Measurements from ENCODE around the gene TRMT10B.

The TRMT10B gene

GRCh38 chr9:37792122-37792521 lies 38.5 kb downstream of the TRMT10B start:
- TF ChIP-seq ZBTB8A (tag by site-specific recombination; IDR thresholded peaks at IDR 0.05) = no peak
- no peak for TF ChIP-seq OSR2 (tag by site-specific recombination; IDR thresholded peaks at IDR 0.05)
- TF ChIP-seq ZNF626 (tag by site-specific recombination; IDR thresholded peaks at IDR 0.05) = no peak
- TF ChIP-seq ZNF140 (tag by site-specific recombination; IDR thresholded peaks at IDR 0.05) = no peak
- TF ChIP-seq ZNF211 (tag by site-specific recombination; IDR thresholded peaks at IDR 0.05; ENCODE audit: low read depth) = no peak
- H3K4me3 ChIP-seq (ENCODE audit: low read depth, low read length) = no peak overlapping the region
- no peaks in the 10 kb centered on the region for H3K9me3 ChIP-seq (ENCODE audit: control insufficient read depth, insufficient read depth, low read depth, low read length)
- CTCF ChIA-PET = no interaction called here
- no peaks in the 10 kb centered on the region for H3K4me1 ChIP-seq (ENCODE audit: control insufficient read depth, insufficient read depth, low read length)
- H3K27ac ChIP-seq (ENCODE audit: extremely low read depth, low read depth, low read length) = no peak overlapping the region
- POLR2A ChIA-PET = no interaction called here
- no peaks in the 10 kb centered on the region for H3K36me3 ChIP-seq (ENCODE audit: control insufficient read depth in 2 of 2, insufficient read depth in 1 of 2, low read length in 2 of 2)

GRCh38 chr9:37796232-37796631 lies 42.6 kb downstream of the TRMT10B start:
- Histone ChIP-seq H3K4me3 (ENCODE audit: low read depth, low read length) (no peak overlapping the region), H3K9me3 (ENCODE audit: control insufficient read depth, insufficient read depth, low read depth, low read length) (no peaks in the 10 kb centered on the region), H3K27ac (ENCODE audit: extremely low read depth, low read depth, low read length) (no peak overlapping the region), H3K4me1 (ENCODE audit: control insufficient read depth, insufficient read depth, low read length) (no peaks in the 10 kb centered on the region), H3K36me3 (ENCODE audit: control insufficient read depth in 2 of 2, insufficient read depth in 1 of 2, low read length in 2 of 2) (no peaks in the 10 kb centered on the region)
- TF ChIP-seq ZBTB26 (tag by site-specific recombination; optimal IDR thresholded peaks at IDR 0.05) (no peak), ZNF394 (tag by site-specific recombination; IDR thresholded peaks at IDR 0.05; ENCODE audit: borderline replicate concordance) (no peak), ZNF449 (tag by site-specific recombination; IDR thresholded peaks at IDR 0.05) (no peak)
- POLR2A ChIA-PET = no interaction called here
- CTCF ChIA-PET = no interaction called here

- CTCF ChIA-PET = no interaction called here
- no peak overlapping the region for H3K4me3 ChIP-seq (ENCODE audit: low read depth, low read length)
- TF ChIP-seq ZNF610 (tag by site-specific recombination; IDR thresholded peaks at IDR 0.05; ENCODE audit: borderline replicate concordance) (no peak), ZNF133 (tag by site-specific recombination; IDR thresholded peaks at IDR 0.05) (no peak), SCRT2 (tag by site-specific recombination; IDR thresholded peaks at IDR 0.05) (no peak), ZBTB49 (tag by site-specific recombination; IDR thresholded peaks at IDR 0.05; ENCODE audit: low read depth) (no peak), ATF2 (tag by site-specific recombination; IDR thresholded peaks at IDR 0.05; ENCODE audit: low read depth) (no peak), SCRT1 (tag by site-specific recombination; IDR thresholded peaks at IDR 0.05; ENCODE audit: borderline replicate concordance) (no peak), ZNF529 (tag by site-specific recombination; IDR thresholded peaks at IDR 0.05; ENCODE audit: insufficient replicate concordance) (no peak), ZNF830 (tag by site-specific recombination; IDR thresholded peaks at IDR 0.05; ENCODE audit: low read depth) (no peak), YY1 (tag by site-specific recombination; IDR thresholded peaks at IDR 0.05) (no peak), REPIN1 (tag by site-specific recombination; IDR thresholded peaks at IDR 0.05; ENCODE audit: low read depth) (no peak), ZNF558 (tag by site-specific recombination; IDR thresholded peaks at IDR 0.05) (no peak), PRDM4 (tag by site-specific recombination; IDR thresholded peaks at IDR 0.05) (no peak), KLF8 (tag by site-specific recombination; IDR thresholded peaks at IDR 0.05) (no peak)
- H3K4me1 ChIP-seq (ENCODE audit: control insufficient read depth, insufficient read depth, low read length) = no peaks in the 10 kb centered on the region
- H3K36me3 ChIP-seq (ENCODE audit: control insufficient read depth in 2 of 2, insufficient read depth in 1 of 2, low read length in 2 of 2) = peaks cover 0 to 3% of the 10 kb centered on the region in 2 experiments; a peak in 1 of 3 replicates
- no peak overlapping the region for H3K27ac ChIP-seq (ENCODE audit: extremely low read depth, low read depth, low read length)
- no peaks in the 10 kb centered on the region for H3K9me3 ChIP-seq (ENCODE audit: control insufficient read depth, insufficient read depth, low read depth, low read length)
- POLR2A ChIA-PET = interaction anchor here (1.2 kb wide), 1 partner anchor 41 kb away, joined by 4 read pairs; no protein-coding TSS in a partner anchor
These were observed 45.1 kb downstream of the TRMT10B start for GRCh38 chr9:37798677-37799076.
